Endodermal cell (in vitro differentiated cells): Measurements from ENCODE around the gene C1QTNF12. TPM values are rescaled to one million over a fixed set of nuclear protein-coding genes. Genes with fewer than 3 reads are reported as not detected.

Source experiments
- DNase-seq: peaks from one replicate; pipeline ENCODE4 v3.0.0-alpha.2; 2017
- H3K27ac ChIP-seq: 2 replicates; pipeline ENCODE4 v1.5.1; 2013; ENCODE audit warnings: mild to moderate bottlenecking, low read depth, low read length, moderate library complexity
- H3K27me3 ChIP-seq: 2 replicates; pipeline ENCODE4 v1.6.1; 2013; ENCODE audit warnings: mild to moderate bottlenecking, low read length, moderate library complexity; ENCODE audit not compliant: insufficient read depth, control insufficient read depth, poor library complexity, severe bottlenecking
- H3K36me3 ChIP-seq: 2 replicates; pipeline ENCODE4 v1.7.0; 2013; ENCODE audit warnings: mild to moderate bottlenecking, low read length, moderate library complexity; ENCODE audit not compliant: control insufficient read depth, insufficient read depth
- H3K4me1 ChIP-seq: one replicate; pipeline ENCODE4 v1.7.0; 2013; ENCODE audit warnings: low read length; ENCODE audit not compliant: control insufficient read depth, insufficient read depth
- H3K4me3 ChIP-seq: 2 replicates; pipeline ENCODE4 v1.5.1; 2013; ENCODE audit warnings: mild to moderate bottlenecking, low read length, moderate library complexity
- H3K9ac ChIP-seq: 2 replicates; pipeline ENCODE4 v1.6.1; 2013; ENCODE audit warnings: mild to moderate bottlenecking, low read length, moderate library complexity; ENCODE audit not compliant: poor library complexity, severe bottlenecking; ENCODE audit errors: extremely low read depth
- H3K9me3 ChIP-seq: 2 replicates; pipeline ENCODE4 v1.6.1; 2013; ENCODE audit warnings: mild to moderate bottlenecking, low read length, moderate library complexity; ENCODE audit not compliant: control insufficient read depth
- H3K27ac Mint-ChIP-seq: 2 replicates; pipeline ENCODE4 v1.8.0; 2020; ENCODE audit warnings: mixed read lengths
- H3K27me3 Mint-ChIP-seq: 2 replicates; pipeline ENCODE4 v1.8.0; 2021; ENCODE audit warnings: mild to moderate bottlenecking, mixed read lengths; ENCODE audit not compliant: insufficient read depth
- H3K36me3 Mint-ChIP-seq: 2 replicates; pipeline ENCODE4 v1.8.0; 2020; ENCODE audit warnings: low read depth, mixed read lengths
- H3K4me1 Mint-ChIP-seq: 2 replicates; pipeline ENCODE4 v1.8.0; 2020; ENCODE audit warnings: mixed read lengths
- H3K4me3 Mint-ChIP-seq: 2 replicates; pipeline ENCODE4 v1.8.0; 2020; ENCODE audit warnings: mild to moderate bottlenecking, moderate library complexity, mixed read lengths
- H3K9me3 Mint-ChIP-seq: 2 replicates; pipeline ENCODE4 v1.8.0; 2020; ENCODE audit warnings: mild to moderate bottlenecking, mixed read lengths
- WGBS, 2 experiments: methylation state at CpG; one replicate each; pipeline versions ENCODE4 v1.1.5 to v1.1.7; 2013; ENCODE audit warnings: missing lambda C conversion rate in 2 of 2, mixed read lengths in 1 of 2; ENCODE audit not compliant: insufficient coverage in 1 of 2, insufficient read length in 1 of 2; 5-methylcytosine and 5-hydroxymethylcytosine counted together
- total RNA-seq, 2 donors: library from RNA; stranded (reverse); fragmentation: NEBNext Ultra II Directional in 1 of 2; extraction: Animal tissue kit (Norgen Biotek cat#: 25700) in 1 of 2; gene quantifications; 2 replicates in 1 of 2; 3 replicates in 1 of 2; pipeline ENCODE4 v1.2.1, GENCODE V29; 2021
- TF ChIP-seq, protein P1 (sequence below): fragments of 200-600 bp; sonication (generic); conservative IDR thresholded peaks from 2 replicates; pipeline ENCODE4 v1.5.0; 2021; ENCODE audit warnings: antibody characterized with exemption, mild to moderate bottlenecking

The C1QTNF12 gene
- total RNA-seq, 2 donors from 2014 or later: 8.1 to 13.5 TPM

DNA sequence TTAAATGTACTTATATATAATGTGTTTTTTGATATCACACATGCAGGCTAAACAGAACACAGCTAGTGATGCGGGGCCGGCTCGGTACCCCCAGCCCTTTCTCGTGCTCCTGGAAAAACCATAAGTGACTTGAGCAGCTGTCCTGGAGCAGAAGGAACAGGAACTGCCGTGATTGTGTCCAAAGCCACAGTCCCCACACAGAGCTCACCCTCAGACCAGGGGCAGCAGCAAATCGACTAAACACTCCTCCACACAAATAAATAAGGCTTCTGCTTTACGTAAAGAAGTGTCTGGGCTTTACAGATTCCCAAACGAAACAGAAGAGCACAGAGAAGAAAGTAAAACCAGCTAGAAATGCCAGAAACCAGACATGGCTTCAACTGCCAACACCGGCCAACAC, 17.5 kb upstream of the C1QTNF12 start:
- H3K4me3 Mint-ChIP-seq: no peak overlapping the region
- no peaks in the 10 kb centered on the region for H3K9me3 Mint-ChIP-seq
- no peak for DNase-seq

DNA sequence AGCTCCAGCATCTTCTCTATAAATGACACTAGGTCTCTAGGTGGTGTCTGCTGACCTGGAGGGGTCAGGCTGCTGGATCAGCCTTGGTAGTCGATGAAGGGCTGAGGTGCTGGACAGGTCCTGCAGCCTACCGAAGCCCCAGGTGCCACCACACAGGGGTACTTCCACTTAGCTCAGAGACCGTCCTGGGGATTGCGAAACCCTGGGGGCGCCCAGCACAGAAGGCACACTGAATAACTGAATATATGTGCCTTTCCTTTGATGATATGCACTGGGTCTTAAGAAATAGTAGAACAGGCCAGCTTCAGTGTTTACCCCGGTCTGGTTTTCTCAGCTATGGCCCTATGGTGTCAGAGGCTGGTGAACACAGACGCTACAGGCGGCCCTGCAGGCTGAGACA, 16.2 kb upstream of the C1QTNF12 start:
- WGBS, 2 experiments: 95% methylated on average over 7 to 8 of the region's 8 CpGs
- H3K4me1 Mint-ChIP-seq: peaks cover 6% of the 10 kb centered on the region

More for the DNA sequence above, 17.5 kb upstream of the C1QTNF12 start:
- Histone ChIP-seq H3K27ac (no peak overlapping the region), H3K4me1 (no peaks in the 10 kb centered on the region), H3K9ac (no peak overlapping the region), H3K4me3 (no peak overlapping the region), H3K27me3 (no peaks in the 10 kb centered on the region), H3K9me3 (no peaks in the 10 kb centered on the region), H3K36me3 (peaks cover 66% of the 10 kb centered on the region)
- peaks cover 64% of the 10 kb centered on the region for H3K36me3 Mint-ChIP-seq
- WGBS, 2 experiments: 95% methylated on average over 7 to 9 of the region's 9 CpGs
- no peak overlapping the region for H3K27ac Mint-ChIP-seq
- no peaks in the 10 kb centered on the region for H3K27me3 Mint-ChIP-seq
- TF ChIP-seq, protein P1, sequence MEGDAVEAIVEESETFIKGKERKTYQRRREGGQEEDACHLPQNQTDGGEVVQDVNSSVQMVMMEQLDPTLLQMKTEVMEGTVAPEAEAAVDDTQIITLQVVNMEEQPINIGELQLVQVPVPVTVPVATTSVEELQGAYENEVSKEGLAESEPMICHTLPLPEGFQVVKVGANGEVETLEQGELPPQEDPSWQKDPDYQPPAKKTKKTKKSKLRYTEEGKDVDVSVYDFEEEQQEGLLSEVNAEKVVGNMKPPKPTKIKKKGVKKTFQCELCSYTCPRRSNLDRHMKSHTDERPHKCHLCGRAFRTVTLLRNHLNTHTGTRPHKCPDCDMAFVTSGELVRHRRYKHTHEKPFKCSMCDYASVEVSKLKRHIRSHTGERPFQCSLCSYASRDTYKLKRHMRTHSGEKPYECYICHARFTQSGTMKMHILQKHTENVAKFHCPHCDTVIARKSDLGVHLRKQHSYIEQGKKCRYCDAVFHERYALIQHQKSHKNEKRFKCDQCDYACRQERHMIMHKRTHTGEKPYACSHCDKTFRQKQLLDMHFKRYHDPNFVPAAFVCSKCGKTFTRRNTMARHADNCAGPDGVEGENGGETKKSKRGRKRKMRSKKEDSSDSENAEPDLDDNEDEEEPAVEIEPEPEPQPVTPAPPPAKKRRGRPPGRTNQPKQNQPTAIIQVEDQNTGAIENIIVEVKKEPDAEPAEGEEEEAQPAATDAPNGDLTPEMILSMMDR: no peak
- no peaks in the 10 kb centered on the region for H3K4me1 Mint-ChIP-seq

DNA sequence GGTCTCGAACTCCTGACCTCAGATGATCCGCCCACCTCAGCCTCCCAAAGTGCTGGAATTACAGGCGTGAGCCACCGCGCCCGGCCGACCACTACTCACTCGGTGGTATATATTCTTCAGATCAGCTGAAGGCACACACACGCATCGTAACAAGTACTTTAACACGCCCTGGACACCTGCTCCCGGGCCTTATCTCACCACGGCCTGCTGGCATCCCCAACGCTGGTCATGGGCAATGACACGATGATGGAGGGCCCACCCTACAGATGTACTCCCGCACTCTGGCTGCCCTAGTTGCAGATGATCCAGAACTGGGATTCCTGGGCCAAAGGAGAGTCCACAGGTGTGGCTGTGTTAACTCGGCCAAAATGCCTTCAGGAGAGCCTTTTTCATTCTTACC, 15.5 kb upstream of the C1QTNF12 start:
- peaks cover 59% of the 10 kb centered on the region for H3K36me3 Mint-ChIP-seq
- H3K9me3 ChIP-seq: no peaks in the 10 kb centered on the region
- no peak overlapping the region for H3K27ac Mint-ChIP-seq
- H3K27ac ChIP-seq: no peak overlapping the region
- peaks cover 71% of the 10 kb centered on the region for H3K36me3 ChIP-seq
- peaks cover 8% of the 10 kb centered on the region for H3K4me1 Mint-ChIP-seq
- no peaks in the 10 kb centered on the region for H3K27me3 ChIP-seq
- no peak for DNase-seq
- H3K27me3 Mint-ChIP-seq: no peaks in the 10 kb centered on the region
- H3K9ac ChIP-seq: no peak overlapping the region
- no peaks in the 10 kb centered on the region for H3K9me3 Mint-ChIP-seq
- no peaks in the 10 kb centered on the region for H3K4me1 ChIP-seq
- TF ChIP-seq, protein P1: no peak
- no peak overlapping the region for H3K4me3 ChIP-seq
- no peak overlapping the region for H3K4me3 Mint-ChIP-seq
- 95 to 99% methylated on average over 17 of the region's 17 CpGs for WGBS, 2 experiments

More for the DNA sequence above, 16.2 kb upstream of the C1QTNF12 start:
- TF ChIP-seq, protein P1: no peak
- Mint-ChIP-seq H3K27me3 (no peaks in the 10 kb centered on the region), H3K4me3 (no peak overlapping the region), H3K27ac (no peak overlapping the region), H3K36me3 (peaks cover 60% of the 10 kb centered on the region), H3K9me3 (no peaks in the 10 kb centered on the region)
- H3K27me3 ChIP-seq: no peaks in the 10 kb centered on the region
- H3K4me3 ChIP-seq: no peak overlapping the region
- H3K9me3 ChIP-seq: no peaks in the 10 kb centered on the region
- H3K9ac ChIP-seq: no peak overlapping the region
- H3K36me3 ChIP-seq: peaks cover 70% of the 10 kb centered on the region
- no peak overlapping the region for H3K27ac ChIP-seq
- no peaks in the 10 kb centered on the region for H3K4me1 ChIP-seq
- DNase-seq: no peak
